Brain microvascular endothelial cell (primary cell): ENCODE results near the gene POMP.

Experiments
- DNase-seq: peaks from one replicate; pipeline ENCODE4 v3.0.0-alpha.2; 2020
- H3K27ac ChIP-seq: fragments of 250-450 bp; sonication (Bioruptor Pico); 2 replicates; pipeline ENCODE4 v1.5.1; 2020; ENCODE audit warnings: mild to moderate bottlenecking, moderate library complexity
- H3K27me3 ChIP-seq: fragments of 250-450 bp; sonication (Bioruptor Pico); replicated peaks from 2 replicates; pipeline ENCODE4 v1.5.1; 2020; ENCODE audit warnings: mild to moderate bottlenecking
- H3K36me3 ChIP-seq: fragments of 250-450 bp; sonication (Bioruptor Pico); replicated peaks from 2 replicates; pipeline ENCODE4 v1.5.1; 2020; ENCODE audit warnings: mild to moderate bottlenecking
- H3K4me3 ChIP-seq: 2 replicates; pipeline ENCODE4 v1.5.1; 2011; ENCODE audit warnings: low read depth, mild to moderate bottlenecking, control low read depth, low read length, moderate library complexity
- in situ Hi-C: cut with HindIII; loops from 2 replicates; pipeline ENCODE4 v1.10.0; 2017; ENCODE audit warnings: low sequenced_read_pairs, low pct_ligation_motif_present
- TF ChIP-seq, protein P1 (sequence below): IDR thresholded peaks from 2 replicates; pipeline ENCODE4 v1.5.1; 2011; ENCODE audit warnings: low read depth, mild to moderate bottlenecking, moderate library complexity, low read length, control low read depth, inconsistent platforms; ENCODE audit errors: missing control alignments

Gene POMP

DNA sequence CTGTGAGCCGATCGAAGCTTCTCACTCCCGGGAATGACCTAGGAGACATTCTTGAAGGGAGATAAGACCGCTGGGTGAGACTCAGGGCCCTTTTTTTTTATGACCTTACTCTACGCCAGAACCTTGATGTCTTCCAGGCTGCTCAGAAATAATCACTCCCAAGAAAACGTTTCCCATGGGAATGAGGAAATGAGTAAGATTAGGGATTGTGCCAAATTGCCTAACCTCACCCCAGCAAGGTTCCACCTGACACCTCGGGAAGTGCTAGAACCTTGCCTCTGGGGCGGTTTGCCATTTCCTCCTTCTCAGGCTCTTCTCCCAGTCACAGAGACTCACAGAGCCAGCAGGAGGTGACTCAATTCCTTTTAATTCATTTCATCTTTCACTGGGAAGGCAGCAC lies 57.6 kb downstream of the POMP start:
- Histone ChIP-seq H3K27ac (peak overlapping the region; percentile 90), H3K27me3 (no peaks in the 10 kb centered on the region), H3K36me3 (peaks cover 6% of the 10 kb centered on the region), H3K4me3 (no peak overlapping the region)
- TF ChIP-seq, protein P1, sequence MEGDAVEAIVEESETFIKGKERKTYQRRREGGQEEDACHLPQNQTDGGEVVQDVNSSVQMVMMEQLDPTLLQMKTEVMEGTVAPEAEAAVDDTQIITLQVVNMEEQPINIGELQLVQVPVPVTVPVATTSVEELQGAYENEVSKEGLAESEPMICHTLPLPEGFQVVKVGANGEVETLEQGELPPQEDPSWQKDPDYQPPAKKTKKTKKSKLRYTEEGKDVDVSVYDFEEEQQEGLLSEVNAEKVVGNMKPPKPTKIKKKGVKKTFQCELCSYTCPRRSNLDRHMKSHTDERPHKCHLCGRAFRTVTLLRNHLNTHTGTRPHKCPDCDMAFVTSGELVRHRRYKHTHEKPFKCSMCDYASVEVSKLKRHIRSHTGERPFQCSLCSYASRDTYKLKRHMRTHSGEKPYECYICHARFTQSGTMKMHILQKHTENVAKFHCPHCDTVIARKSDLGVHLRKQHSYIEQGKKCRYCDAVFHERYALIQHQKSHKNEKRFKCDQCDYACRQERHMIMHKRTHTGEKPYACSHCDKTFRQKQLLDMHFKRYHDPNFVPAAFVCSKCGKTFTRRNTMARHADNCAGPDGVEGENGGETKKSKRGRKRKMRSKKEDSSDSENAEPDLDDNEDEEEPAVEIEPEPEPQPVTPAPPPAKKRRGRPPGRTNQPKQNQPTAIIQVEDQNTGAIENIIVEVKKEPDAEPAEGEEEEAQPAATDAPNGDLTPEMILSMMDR: no peak
- DNase-seq: peak; percentile 71
- in situ Hi-C loops: no loop called here

GRCh38 chr13:28717170-28717569 lies 58.2 kb downstream of the POMP start:
- H3K36me3 ChIP-seq: peaks cover 2% of the 10 kb centered on the region
- peak overlapping the region; percentile 84 for H3K4me3 ChIP-seq
- H3K27me3 ChIP-seq: no peaks in the 10 kb centered on the region
- in situ Hi-C loops: no loop called here
- no peak for DNase-seq
- H3K27ac ChIP-seq: peak overlapping the region; percentile 90
- TF ChIP-seq, protein P1: no peak

DNA sequence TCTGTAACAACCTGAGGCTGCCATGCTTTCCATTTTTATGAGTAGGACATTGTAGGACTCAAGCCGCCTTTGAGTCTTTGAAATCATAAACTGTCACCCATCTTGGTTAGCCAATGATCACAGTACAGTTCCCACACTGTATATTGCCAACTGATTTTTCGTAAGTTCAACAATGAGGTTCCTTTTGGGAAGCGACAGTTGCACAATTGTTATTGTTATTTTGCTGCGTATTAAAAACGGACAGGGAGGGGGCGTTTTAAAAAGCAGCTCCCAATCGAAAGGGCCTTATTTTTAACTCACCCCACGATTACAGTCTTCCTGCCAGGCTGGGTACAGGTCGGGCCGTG lies 59.2 kb downstream of the POMP start:
- no peak for DNase-seq
- Histone ChIP-seq H3K36me3 (peaks cover 1% of the 10 kb centered on the region), H3K27me3 (no peaks in the 10 kb centered on the region), H3K4me3 (peak overlapping the region; percentile 84), H3K27ac (peak overlapping the region; percentile 90)
- in situ Hi-C loops: no loop called here
- TF ChIP-seq, protein P1: no peak

DNA sequence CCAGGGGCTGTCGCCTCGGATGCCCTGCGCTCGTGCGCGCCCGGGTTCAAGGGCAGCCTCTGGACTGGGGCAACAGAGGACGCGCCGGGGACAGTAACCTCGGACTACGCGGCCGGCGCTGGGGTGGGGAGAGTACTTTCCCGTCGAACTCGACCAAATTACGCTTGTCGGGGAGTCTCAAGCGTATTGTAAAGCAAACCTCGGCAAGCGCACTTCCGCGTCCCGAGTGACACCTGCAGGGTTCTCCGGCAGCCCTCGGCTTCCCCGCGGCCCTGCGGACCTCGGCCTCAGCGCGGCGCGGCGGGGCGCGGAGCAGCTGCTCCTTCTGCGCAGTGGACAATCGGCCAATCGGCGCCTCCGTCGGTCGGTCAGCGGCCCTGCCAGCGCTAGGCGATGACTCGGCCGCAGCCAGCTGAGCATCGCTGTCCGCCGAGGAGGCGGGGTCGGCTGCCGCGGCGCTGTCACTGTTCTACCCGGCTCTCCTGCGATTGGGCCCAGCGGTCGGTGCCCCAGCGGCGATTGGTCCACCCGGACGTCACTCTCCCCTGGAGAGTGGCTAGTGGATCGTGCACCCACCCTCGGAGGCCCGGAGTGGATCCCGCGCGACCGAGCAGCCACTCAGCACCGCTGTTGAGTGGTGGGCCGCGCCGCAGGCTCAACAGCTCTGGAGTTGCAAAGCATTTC lies 59.8 kb downstream of the POMP start, which contains the start of gene SLC46A3:
SLC46A3 (minus strand) TSS at position 428 of the 684 bp plus-strand sequence. CDS start 972 bp downstream, outside the sequence.
- peak; percentile 100 for DNase-seq
- peak within 1 kb of the TSS; percentile 90 for H3K27ac ChIP-seq
- H3K4me3 ChIP-seq: peak within 1 kb of the TSS; percentile 84
- H3K36me3 ChIP-seq: no peaks in the 10 kb centered on the region
- H3K27me3 ChIP-seq: no peaks in the 10 kb centered on the region
- TF ChIP-seq, protein P1: peak; percentile 3
- in situ Hi-C loops: no loop called here

- in situ Hi-C loops: no loop called here
- peak overlapping the region; percentile 90 for H3K27ac ChIP-seq
- no peaks in the 10 kb centered on the region for H3K36me3 ChIP-seq
- H3K27me3 ChIP-seq: no peaks in the 10 kb centered on the region
- peak overlapping the region; percentile 84 for H3K4me3 ChIP-seq
- TF ChIP-seq, protein P1: no peak
- peak; percentile 89 for DNase-seq
Measured at GRCh38 chr13:28719227-28720055, 60.5 kb downstream of the POMP start.
